Osteocyte (in vitro differentiated cells): Measurements from ENCODE around the gene BAIAP2. TPM values are rescaled to one million over a fixed set of nuclear protein-coding genes. Genes with fewer than 3 reads are reported as not detected.
A peak's percentile ranks its signal among the peaks of the same experiment; 100 is the strongest.

Source experiments
- DNase-seq: peaks from one replicate; pipeline ENCODE4 v3.0.0; 2021; ENCODE audit warnings: mixed read lengths; ENCODE audit not compliant: unreplicated experiment; ENCODE audit errors: extremely low spot score
- H3K27ac Mint-ChIP-seq: one replicate; pipeline ENCODE4 v1.8.0; 2021; ENCODE audit warnings: mild to moderate bottlenecking, mixed read lengths; ENCODE audit not compliant: unreplicated experiment
- H3K27me3 Mint-ChIP-seq: one replicate; pipeline ENCODE4 v1.8.0; 2021; ENCODE audit warnings: mixed read lengths; ENCODE audit not compliant: unreplicated experiment
- H3K36me3 Mint-ChIP-seq: one replicate; pipeline ENCODE4 v1.8.0; 2021; ENCODE audit warnings: mixed read lengths; ENCODE audit not compliant: unreplicated experiment
- H3K4me1 Mint-ChIP-seq: one replicate; pipeline ENCODE4 v1.8.0; 2021; ENCODE audit warnings: mixed read lengths; ENCODE audit not compliant: unreplicated experiment
- H3K4me3 Mint-ChIP-seq: one replicate; pipeline ENCODE4 v1.8.0; 2021; ENCODE audit warnings: mild to moderate bottlenecking, moderate library complexity, mixed read lengths; ENCODE audit not compliant: unreplicated experiment
- H3K9me3 Mint-ChIP-seq: one replicate; pipeline ENCODE4 v1.8.0; 2021; ENCODE audit warnings: mixed read lengths; ENCODE audit not compliant: unreplicated experiment
- CTCF ChIP-seq: fragments of 200-600 bp; sonication (generic); IDR thresholded peaks from 2 replicates; pipeline ENCODE4 v1.5.0; 2021; ENCODE audit warnings: antibody characterized with exemption, mild to moderate bottlenecking, moderate library complexity
- total RNA-seq: library from RNA; stranded (reverse); gene quantifications from 2 replicates; pipeline ENCODE4 v1.2.1, GENCODE V29; 2021

The BAIAP2 gene
- total RNA-seq, 1 donor from 2014 or later: 29.0 TPM

DNA sequence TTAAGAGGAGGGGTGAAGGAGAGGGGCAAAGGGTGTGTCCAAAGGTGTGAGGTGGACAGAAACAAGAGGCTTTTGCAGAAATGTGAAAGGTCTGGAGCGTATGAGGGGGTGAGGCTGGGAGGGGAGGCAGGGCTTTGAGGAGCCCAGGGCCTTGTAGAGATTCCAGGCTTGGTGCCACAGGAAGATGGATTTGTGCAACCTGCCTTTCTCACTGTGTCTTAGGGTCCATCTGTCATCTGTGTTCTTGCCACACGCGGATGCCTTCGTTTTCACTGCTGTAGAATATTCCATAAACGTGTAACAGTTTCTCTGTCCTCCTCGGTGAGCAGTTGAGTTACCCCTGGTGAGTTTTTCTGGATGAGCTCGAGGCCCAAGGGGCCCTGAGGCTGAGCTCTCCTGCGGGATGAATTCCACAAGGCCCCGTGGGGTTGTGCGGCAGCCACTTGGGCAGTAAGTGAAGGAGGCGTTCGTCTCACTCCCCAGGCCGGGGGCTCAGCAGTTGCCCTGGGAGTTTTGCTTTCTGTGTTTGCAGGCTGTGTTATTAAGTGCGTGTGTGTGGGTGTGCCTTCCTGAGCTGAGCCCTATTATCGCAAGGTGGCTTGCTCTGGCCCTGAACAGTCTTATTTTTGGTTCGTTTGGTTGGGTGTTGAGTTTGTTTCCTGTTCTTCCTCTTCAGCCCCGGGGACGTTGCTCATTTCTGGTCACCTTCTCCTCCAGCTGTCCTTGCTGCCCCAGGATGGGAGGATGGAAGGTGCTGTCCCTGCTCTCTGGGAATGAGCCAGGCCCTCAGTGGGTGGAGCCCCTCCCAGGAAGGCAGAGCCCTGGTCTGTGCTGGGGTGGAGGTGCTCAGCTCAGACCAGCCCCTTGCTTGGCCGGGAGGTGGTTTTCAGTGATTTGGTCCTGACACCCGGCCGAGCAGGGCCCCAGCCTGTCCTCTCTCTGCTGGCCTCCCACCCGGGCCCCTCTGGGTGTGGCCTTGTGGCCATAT, 28.4 kb downstream of the BAIAP2 start:
- TF ChIP-seq CTCF: no peak
- Mint-ChIP-seq H3K27me3 (no peaks in the 10 kb centered on the region), H3K4me1 (peaks cover 33% of the 10 kb centered on the region), H3K4me3 (no peak overlapping the region), H3K27ac (peak overlapping the region; percentile 84), H3K9me3 (no peaks in the 10 kb centered on the region), H3K36me3 (peaks cover 5% of the 10 kb centered on the region)
- DNase-seq: no peak

- Mint-ChIP-seq H3K27ac (peak overlapping the region; percentile 84), H3K27me3 (no peaks in the 10 kb centered on the region), H3K4me3 (peak overlapping the region; percentile 18), H3K9me3 (no peaks in the 10 kb centered on the region), H3K36me3 (peaks cover 5% of the 10 kb centered on the region), H3K4me1 (peaks cover 33% of the 10 kb centered on the region)
- TF ChIP-seq CTCF: no peak
- DNase-seq: no peak
Observed at GRCh38 chr17:81064678-81065475, 29.9 kb downstream of the BAIAP2 start.

GRCh38 chr17:81065500-81065899, 30.5 kb downstream of the BAIAP2 start:
- Mint-ChIP-seq H3K36me3 (peaks cover 5% of the 10 kb centered on the region), H3K27me3 (no peaks in the 10 kb centered on the region), H3K4me1 (peaks cover 31% of the 10 kb centered on the region), H3K9me3 (no peaks in the 10 kb centered on the region), H3K4me3 (no peak overlapping the region), H3K27ac (peak overlapping the region; percentile 84)
- TF ChIP-seq CTCF: no peak
- DNase-seq: no peak

- no peak overlapping the region for H3K27ac Mint-ChIP-seq
- peaks cover 5% of the 10 kb centered on the region for H3K36me3 Mint-ChIP-seq
- no peaks in the 10 kb centered on the region for H3K27me3 Mint-ChIP-seq
- H3K9me3 Mint-ChIP-seq: no peaks in the 10 kb centered on the region
- H3K4me1 Mint-ChIP-seq: peaks cover 31% of the 10 kb centered on the region
- no peak for TF ChIP-seq CTCF
- H3K4me3 Mint-ChIP-seq: no peak overlapping the region
- DNase-seq: no peak
Observed at GRCh38 chr17:81066072-81066471, 31.1 kb downstream of the BAIAP2 start.
